Neuronal stem cell (in vitro differentiated cells): ENCODE measurements around the gene CA7.
"Not testable (repeated sequence)": the region's sequence is repeated elsewhere in the genome, so short reads cannot be mapped to it uniquely, and the experiment has no call there.

ENCODE experiments used
- DNase-seq: peaks from one replicate; pipeline ENCODE4 v3.0.0-alpha.2; 2013; ENCODE audit warnings: low spot score
- H2AFZ ChIP-seq: one replicate; pipeline ENCODE4 v1.6.1; 2013; ENCODE audit warnings: mild to moderate bottlenecking, low read length, inconsistent platforms
- H2AK5ac ChIP-seq: 2 replicates; pipeline ENCODE4 v1.6.1; 2013; ENCODE audit warnings: low read depth, mild to moderate bottlenecking, inconsistent platforms, low read length, moderate library complexity, mixed read lengths
- H2BK120ac ChIP-seq: 2 replicates; pipeline ENCODE4 v1.6.1; 2013; ENCODE audit warnings: low read depth, mild to moderate bottlenecking, inconsistent platforms, low read length, moderate library complexity, mixed read lengths
- H2BK12ac ChIP-seq: one replicate; pipeline ENCODE4 v1.6.1; 2013; ENCODE audit warnings: low read length, inconsistent platforms
- H2BK15ac ChIP-seq: 2 replicates; pipeline ENCODE4 v1.6.1; 2013; ENCODE audit warnings: mild to moderate bottlenecking, low read length, inconsistent platforms, mixed read lengths
- H2BK5ac ChIP-seq: one replicate; pipeline ENCODE4 v1.6.1; 2013; ENCODE audit warnings: inconsistent platforms, mild to moderate bottlenecking, low read length, moderate library complexity
- H3K14ac ChIP-seq: one replicate; pipeline ENCODE4 v1.6.1; 2013; ENCODE audit warnings: low read length, inconsistent platforms
- H3K18ac ChIP-seq: 2 replicates; pipeline ENCODE4 v1.6.1; 2013; ENCODE audit warnings: low read length, inconsistent platforms
- H3K23ac ChIP-seq: 2 replicates; pipeline ENCODE4 v1.6.1; 2013; ENCODE audit warnings: low read depth, mild to moderate bottlenecking, mixed read lengths, low read length, inconsistent platforms; ENCODE audit not compliant: poor library complexity
- H3K27ac ChIP-seq: replicated peaks from 3 replicates; pipeline ENCODE4 v1.5.1; 2013; ENCODE audit warnings: low read length, inconsistent platforms
- H3K27me3 ChIP-seq, 3 experiments: 2 replicates each; pipeline ENCODE4 v1.6.1; 2013; ENCODE audit warnings: low read length in 3 of 3, mild to moderate bottlenecking in 2 of 3, inconsistent platforms in 1 of 3, low read depth in 1 of 3, mixed read lengths in 1 of 3, moderate library complexity in 1 of 3; ENCODE audit not compliant: control insufficient read depth in 3 of 3, insufficient read depth in 3 of 3
- H3K36me3 ChIP-seq, 2 donors: replicated peaks in 1 of 2; 2 replicates each; pipeline ENCODE4 v1.6.1; 2013; ENCODE audit warnings: low read length in 2 of 2; ENCODE audit not compliant: control insufficient read depth in 2 of 2, insufficient read depth in 2 of 2
- H3K4ac ChIP-seq: 2 replicates; pipeline ENCODE4 v1.6.1; 2013; ENCODE audit warnings: inconsistent platforms, mild to moderate bottlenecking, low read length, moderate library complexity
- H3K4me1 ChIP-seq, 2 donors: 1 replicate in 1 of 2; 2 replicates in 1 of 2; pipeline ENCODE4 v1.6.1; 2013; ENCODE audit warnings: low read length in 2 of 2, low read depth in 1 of 2; ENCODE audit not compliant: control insufficient read depth in 2 of 2, insufficient read depth in 1 of 2
- H3K4me2 ChIP-seq: one replicate; pipeline ENCODE4 v1.6.1; 2013; ENCODE audit warnings: mild to moderate bottlenecking, low read length, inconsistent platforms; ENCODE audit not compliant: insufficient read depth, poor library complexity, severe bottlenecking
- H3K4me3 ChIP-seq, 2 donors: 2 replicates each; pipeline ENCODE4 v1.5.1; 2013; ENCODE audit warnings: low read length in 2 of 2, mild to moderate bottlenecking in 2 of 2, inconsistent platforms in 1 of 2, moderate library complexity in 1 of 2
- H3K79me1 ChIP-seq: one replicate; pipeline ENCODE4 v1.6.1; 2013; ENCODE audit warnings: low read depth, mild to moderate bottlenecking, inconsistent platforms, low read length, moderate library complexity
- H3K9ac ChIP-seq: one replicate; pipeline ENCODE4 v1.6.1; 2013; ENCODE audit warnings: mild to moderate bottlenecking, low read depth, low read length, inconsistent platforms; ENCODE audit not compliant: poor library complexity
- H3K9me3 ChIP-seq, 2 donors: replicated peaks in 1 of 2; 2 replicates each; pipeline versions ENCODE3 to v1.6.1; 2013; ENCODE audit warnings: low read length in 2 of 2, mild to moderate bottlenecking in 2 of 2, inconsistent platforms in 1 of 2, low read depth in 1 of 2, mixed read lengths in 1 of 2, moderate library complexity in 1 of 2; ENCODE audit not compliant: control insufficient read depth in 2 of 2, insufficient read depth in 1 of 2
- H4K8ac ChIP-seq: one replicate; pipeline ENCODE4 v1.6.1; 2013; ENCODE audit warnings: low read depth, mild to moderate bottlenecking, inconsistent platforms, low read length, moderate library complexity
- H4K91ac ChIP-seq: one replicate; pipeline ENCODE4 v1.6.1; 2013; ENCODE audit warnings: low read length, low read depth, mild to moderate bottlenecking, inconsistent platforms; ENCODE audit not compliant: poor library complexity
- WGBS, 2 donors: extraction: QIAGEN DNeasy Blood & Tissue Kit; methylation state at CpG; one replicate each; pipeline ENCODE4 v1.1.7; 2013; ENCODE audit warnings: missing lambda C conversion rate in 2 of 2, mixed read lengths in 1 of 2; ENCODE audit not compliant: insufficient read length in 2 of 2, insufficient replicate concordance in 1 of 2; ENCODE audit errors: extremely low coverage in 2 of 2; 5-methylcytosine and 5-hydroxymethylcytosine counted together

CA7 gene

GRCh38 chr16:66895689-66895979 is 51.4 kb downstream of the CA7 start:
- Histone ChIP-seq H3K4me1 (peaks cover 6 to 14% of the 10 kb centered on the region in 2 donors), H3K9me3 (no peaks in the 10 kb centered on the region), H3K9ac (no peak overlapping the region), H2BK12ac (no peak overlapping the region), H3K36me3 (peaks cover 0 to 3% of the 10 kb centered on the region in 2 donors), H3K4ac (no peak overlapping the region), H2BK120ac (no peak overlapping the region), H3K79me1 (no peaks in the 10 kb centered on the region), H2AFZ (no peak overlapping the region), H3K4me2 (no peak overlapping the region), H3K27ac (no peak overlapping the region), H2AK5ac (no peak overlapping the region), H3K18ac (no peak overlapping the region), H3K4me3 (no peak overlapping the region), H3K14ac (no peak overlapping the region), H4K8ac (no peak overlapping the region), H2BK15ac (no peak overlapping the region), H3K23ac (no peak overlapping the region), H2BK5ac (no peak overlapping the region), H4K91ac (no peak overlapping the region), H3K27me3 (peaks cover 0 to 7% (median 0%) of the 10 kb centered on the region in 3 experiments)
- no CpG with 5 or more reads among the region's 5 CpGs for WGBS, 2 donors
- no peak for DNase-seq

GRCh38 chr16:66895999-66896398 is 51.8 kb downstream of the CA7 start:
- H2BK15ac ChIP-seq = no peak overlapping the region
- peaks cover 0 to 7% (median 0%) of the 10 kb centered on the region in 3 experiments for H3K27me3 ChIP-seq
- DNase-seq = no peak
- H2BK12ac ChIP-seq = no peak overlapping the region
- H2BK5ac ChIP-seq = no peak overlapping the region
- no peak overlapping the region for H4K8ac ChIP-seq
- no peak overlapping the region for H3K4ac ChIP-seq
- H2AK5ac ChIP-seq = no peak overlapping the region
- peaks cover 0 to 3% of the 10 kb centered on the region in 2 donors for H3K36me3 ChIP-seq
- H3K4me2 ChIP-seq = no peak overlapping the region
- no peak overlapping the region for H3K23ac ChIP-seq
- H3K4me3 ChIP-seq = no peak overlapping the region
- no peak overlapping the region for H2AFZ ChIP-seq
- no CpG with 5 or more reads among the region's 3 CpGs for WGBS, 2 donors
- no peak overlapping the region for H3K27ac ChIP-seq
- peaks cover 6 to 18% of the 10 kb centered on the region in 2 donors for H3K4me1 ChIP-seq
- H3K9ac ChIP-seq = no peak overlapping the region
- H3K14ac ChIP-seq = no peak overlapping the region
- H3K9me3 ChIP-seq = no peaks in the 10 kb centered on the region
- H4K91ac ChIP-seq = no peak overlapping the region
- no peak overlapping the region for H2BK120ac ChIP-seq
- H3K79me1 ChIP-seq = no peaks in the 10 kb centered on the region
- no peak overlapping the region for H3K18ac ChIP-seq

GRCh38 chr16:66896682-66897081 is 52.5 kb downstream of the CA7 start:
- H3K14ac ChIP-seq, H3K79me1 ChIP-seq, H2BK120ac ChIP-seq, H2BK5ac ChIP-seq, H3K27ac ChIP-seq, H3K23ac ChIP-seq, H3K18ac ChIP-seq, H2AFZ ChIP-seq, H3K36me3 ChIP-seq, H2AK5ac ChIP-seq, H3K4me3 ChIP-seq, H2BK15ac ChIP-seq, H4K8ac ChIP-seq, H4K91ac ChIP-seq, H2BK12ac ChIP-seq, H3K4me2 ChIP-seq, H3K9ac ChIP-seq, H3K27me3 ChIP-seq, DNase-seq, H3K4ac ChIP-seq, H3K9me3 ChIP-seq: not testable (repeated sequence)
- WGBS, 2 donors = no CpG with 5 or more reads among the region's 5 CpGs
- peaks cover 6 to 20% of the 10 kb centered on the region in 2 donors for H3K4me1 ChIP-seq

- H2BK15ac ChIP-seq = no peak overlapping the region
- no peak overlapping the region for H2BK5ac ChIP-seq
- H3K18ac ChIP-seq = no peak overlapping the region
- no peak overlapping the region for H3K4me3 ChIP-seq
- H3K79me1 ChIP-seq = no peaks in the 10 kb centered on the region
- no peak overlapping the region for H2AFZ ChIP-seq
- H3K36me3 ChIP-seq = no peaks in the 10 kb centered on the region
- no CpG with 5 or more reads among the region's 3 CpGs for WGBS, 2 donors
- H2BK12ac ChIP-seq = no peak overlapping the region
- no peak overlapping the region for H4K8ac ChIP-seq
- H3K27ac ChIP-seq = no peak overlapping the region
- H3K14ac ChIP-seq = no peak overlapping the region
- H3K4me1 ChIP-seq = peaks cover 6 to 20% of the 10 kb centered on the region in 2 donors
- H3K4me2 ChIP-seq = no peak overlapping the region
- H3K9ac ChIP-seq = no peak overlapping the region
- H3K9me3 ChIP-seq = no peaks in the 10 kb centered on the region
- no peak overlapping the region for H2BK120ac ChIP-seq
- H3K23ac ChIP-seq = no peak overlapping the region
- no peak for DNase-seq
- no peak overlapping the region for H4K91ac ChIP-seq
- no peak overlapping the region for H3K4ac ChIP-seq
- H2AK5ac ChIP-seq = no peak overlapping the region
- H3K27me3 ChIP-seq = peaks cover 0 to 7% (median 0%) of the 10 kb centered on the region in 3 experiments
These were observed 54.0 kb downstream of the CA7 start for GRCh38 chr16:66898207-66898606.
